GM13977 (cell line): ENCODE data around the gene FKBP15.

Source experiments
- DNase-seq: peaks from one replicate; pipeline ENCODE4 v3.0.0; 2012; ENCODE audit warnings: low spot score
- in situ Hi-C: fragments of 300-500 bp; cut with MboI; formaldehyde crosslinking; loops from one replicate; pipeline ENCODE4 v1.12.0; 2022; ENCODE audit warnings: low sequenced_read_pairs, low pct_unique_long_range_greater_than_20kb, mixed read lengths, inconsistent platforms; ENCODE audit not compliant: unreplicated experiment
- TF ChIP-seq, protein P1 (sequence below): IDR thresholded peaks from 2 replicates; pipeline ENCODE4 v1.5.1; 2012; ENCODE audit warnings: mild to moderate bottlenecking, control low read depth; ENCODE audit not compliant: insufficient read depth; ENCODE audit errors: extremely low read depth, missing control alignments

Gene FKBP15

DNA sequence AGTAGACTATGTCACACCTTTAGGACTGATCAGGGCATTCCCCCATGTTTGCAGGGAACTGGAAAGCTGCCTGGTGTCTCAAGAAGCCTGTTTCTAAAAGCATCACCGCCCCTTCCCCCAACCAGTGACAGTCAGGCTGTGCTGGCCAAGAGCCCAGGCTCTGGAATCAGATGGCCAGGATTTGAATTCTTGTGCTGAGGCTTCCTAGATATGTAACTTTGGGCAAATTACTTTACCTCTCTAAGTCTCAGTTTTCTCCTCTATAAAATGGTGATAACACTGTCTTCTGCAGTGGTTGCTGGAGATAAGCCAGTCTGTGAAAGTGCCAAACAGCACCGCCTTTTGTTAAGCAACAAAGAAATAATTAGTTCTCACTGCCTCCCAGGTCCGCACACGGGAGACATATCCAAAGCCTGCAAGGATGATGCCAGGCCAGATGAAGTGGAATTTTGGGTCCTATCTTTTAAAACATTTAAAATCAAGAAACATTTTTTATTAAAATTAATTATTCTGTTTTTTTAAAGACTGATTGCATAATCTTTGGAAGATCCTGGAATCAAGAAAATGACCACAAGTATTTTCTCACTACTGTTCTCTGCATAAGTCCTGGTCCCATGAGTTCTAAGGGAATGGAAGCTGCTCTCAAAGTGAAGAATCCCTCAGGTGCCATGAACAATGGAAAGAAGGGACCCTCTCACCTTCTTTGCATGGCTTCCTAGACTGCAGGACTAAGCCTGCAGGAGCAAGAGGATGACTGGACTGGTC is 56.4 kb downstream of the FKBP15 start:
- in situ Hi-C loops, result no loop called here
- TF ChIP-seq, protein P1, sequence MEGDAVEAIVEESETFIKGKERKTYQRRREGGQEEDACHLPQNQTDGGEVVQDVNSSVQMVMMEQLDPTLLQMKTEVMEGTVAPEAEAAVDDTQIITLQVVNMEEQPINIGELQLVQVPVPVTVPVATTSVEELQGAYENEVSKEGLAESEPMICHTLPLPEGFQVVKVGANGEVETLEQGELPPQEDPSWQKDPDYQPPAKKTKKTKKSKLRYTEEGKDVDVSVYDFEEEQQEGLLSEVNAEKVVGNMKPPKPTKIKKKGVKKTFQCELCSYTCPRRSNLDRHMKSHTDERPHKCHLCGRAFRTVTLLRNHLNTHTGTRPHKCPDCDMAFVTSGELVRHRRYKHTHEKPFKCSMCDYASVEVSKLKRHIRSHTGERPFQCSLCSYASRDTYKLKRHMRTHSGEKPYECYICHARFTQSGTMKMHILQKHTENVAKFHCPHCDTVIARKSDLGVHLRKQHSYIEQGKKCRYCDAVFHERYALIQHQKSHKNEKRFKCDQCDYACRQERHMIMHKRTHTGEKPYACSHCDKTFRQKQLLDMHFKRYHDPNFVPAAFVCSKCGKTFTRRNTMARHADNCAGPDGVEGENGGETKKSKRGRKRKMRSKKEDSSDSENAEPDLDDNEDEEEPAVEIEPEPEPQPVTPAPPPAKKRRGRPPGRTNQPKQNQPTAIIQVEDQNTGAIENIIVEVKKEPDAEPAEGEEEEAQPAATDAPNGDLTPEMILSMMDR, result no peak
- DNase-seq, result no peak

GRCh38 chr9:113163001-113163400 is 58.1 kb downstream of the FKBP15 start:
- in situ Hi-C loops, result no loop called here
- DNase-seq, result no peak
- TF ChIP-seq, protein P1, result no peak

- TF ChIP-seq, protein P1, result no peak
- in situ Hi-C loops, result no loop called here
- no peak for DNase-seq
Measured at GRCh38 chr9:113160571-113160970, 60.5 kb downstream of the FKBP15 start.

- no peak for DNase-seq
- TF ChIP-seq, protein P1, result no peak
- in situ Hi-C loops, result no loop called here
Measured at GRCh38 chr9:113158446-113158845, 62.6 kb downstream of the FKBP15 start.

GRCh38 chr9:113156880-113157279 is 64.2 kb downstream of the FKBP15 start:
- TF ChIP-seq, protein P1, result no peak
- in situ Hi-C loops, result no loop called here
- DNase-seq, result no peak

DNA sequence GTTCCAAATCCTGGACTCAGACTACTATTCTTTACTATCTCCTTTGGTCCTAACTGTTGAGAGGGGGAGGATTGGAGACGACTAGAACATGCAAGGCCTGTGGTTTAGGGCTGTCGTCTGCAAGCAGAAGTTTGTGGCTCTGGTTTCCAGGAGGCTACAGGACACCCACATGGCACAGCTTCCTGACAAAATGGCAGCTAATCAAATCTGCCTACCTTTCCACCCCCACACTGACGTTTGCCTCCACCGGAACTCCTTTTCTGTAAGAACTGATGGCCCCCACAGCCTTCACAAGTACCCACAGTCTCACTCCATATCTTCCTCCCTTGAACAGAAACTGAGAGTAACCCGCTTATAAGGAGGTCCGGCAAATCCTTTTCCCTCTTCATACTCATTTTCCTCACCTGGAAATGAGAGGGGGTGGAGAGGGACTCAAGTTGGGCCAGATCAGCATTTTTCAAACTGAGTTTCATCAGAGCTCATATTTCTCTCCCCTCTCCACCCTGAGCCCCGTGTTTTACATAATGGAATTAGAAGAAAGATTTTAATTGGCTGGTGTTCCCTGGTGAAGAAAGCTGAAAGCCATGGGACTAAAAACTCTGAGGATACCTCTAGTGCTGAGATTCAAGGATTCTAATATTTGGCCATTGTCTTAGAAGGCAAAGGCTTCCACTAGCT is 65.0 kb downstream of the FKBP15 start:
- in situ Hi-C loops, result no loop called here
- DNase-seq, result no peak
- TF ChIP-seq, protein P1, result no peak
